ENCODE results near the gene HIVEP1. TPM values are rescaled to one million over a fixed set of nuclear protein-coding genes. Genes with fewer than 3 reads are reported as not detected.

HIVEP1 gene
- 10.4 and 31.6 TPM in 2 replicates for total RNA-seq

DNA sequence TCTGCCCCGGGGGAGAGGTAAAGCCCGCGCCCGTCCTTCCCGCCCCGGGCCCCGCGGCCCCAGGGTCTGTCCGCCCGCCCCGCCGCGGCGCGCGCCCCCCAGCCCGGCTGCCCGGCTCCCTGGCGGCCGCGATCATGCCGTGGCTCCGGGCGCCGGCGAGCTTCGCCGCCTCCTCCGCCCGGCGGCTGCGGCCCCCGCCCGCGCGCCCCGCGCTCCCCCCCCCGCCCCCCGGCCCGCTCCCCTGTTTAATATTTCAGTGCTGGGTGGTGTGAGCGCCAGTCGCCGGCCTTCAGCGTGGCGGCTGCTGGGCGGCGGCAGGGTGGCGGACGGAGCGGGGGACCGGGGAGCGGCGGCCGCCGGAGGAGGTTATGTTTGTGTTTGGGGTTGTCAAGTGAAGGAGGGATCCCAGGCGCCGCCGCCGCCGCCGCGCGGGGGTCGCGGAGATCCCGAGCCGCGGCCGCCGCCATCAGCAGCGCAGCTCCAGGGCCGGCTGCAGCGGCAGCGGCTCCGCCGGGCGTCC is at the start of gene HIVEP1:
Gene HIVEP1 (plus strand): TSS at position 275 of the 520 bp plus-strand sequence. CDS start 3,317 bp downstream, outside the sequence.

Other genes with a start within 250 kb of the HIVEP1 start
- gene ADTRP, start 233.5 kb upstream of the HIVEP1 start, total RNA-seq, result 0.76 and 1.3 TPM in 2 replicates